NCI-H748 (cell line): ENCODE data around the gene MYO15B.

Experiments
- DNase-seq: peaks from one replicate; lab custom pipeline; 2025; ENCODE audit not compliant: unreplicated experiment; lab: John Stamatoyannopoulos, UW

Gene MYO15B

DNA sequence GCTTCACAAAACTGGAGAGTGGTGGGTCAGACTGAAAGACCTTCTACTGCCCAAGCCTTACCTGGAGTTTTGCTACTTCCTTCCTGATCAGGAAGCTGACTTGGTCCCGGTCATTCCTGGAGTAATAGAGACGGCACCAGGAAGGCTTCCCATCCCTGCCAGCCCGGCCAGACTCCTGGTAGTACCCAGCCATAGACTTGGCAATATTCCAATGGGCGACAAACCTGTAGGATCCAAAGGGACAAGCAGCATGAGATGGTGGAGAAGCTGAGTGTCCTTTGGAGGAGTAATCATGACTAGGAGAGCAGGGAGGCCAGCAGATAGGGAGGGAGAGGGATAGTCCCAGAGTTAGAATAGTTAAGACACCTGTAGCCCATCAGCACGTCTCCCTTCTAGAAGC is 70.6 kb downstream of the MYO15B start:
- DNase-seq, result no peak

DNA sequence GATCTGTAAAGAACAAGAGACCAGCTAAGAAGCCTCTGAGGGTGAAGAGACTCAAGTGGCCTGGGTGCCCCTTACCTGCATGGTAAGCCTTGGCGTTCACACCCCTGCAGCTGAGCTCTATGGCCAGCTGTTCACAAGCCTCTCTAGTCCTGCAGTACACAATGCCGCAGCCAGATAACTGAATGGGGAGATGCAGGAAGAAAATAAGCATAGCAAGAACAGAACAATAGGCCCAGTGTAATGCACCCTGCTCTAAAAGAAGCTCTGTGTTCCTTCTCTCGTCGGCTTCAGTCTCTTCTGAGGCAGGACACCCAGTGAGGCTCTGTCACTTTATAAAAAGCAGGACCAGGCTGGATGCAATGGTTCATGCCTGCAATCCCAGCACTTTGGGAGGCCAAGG is 73.9 kb downstream of the MYO15B start:
- no peak for DNase-seq

DNA sequence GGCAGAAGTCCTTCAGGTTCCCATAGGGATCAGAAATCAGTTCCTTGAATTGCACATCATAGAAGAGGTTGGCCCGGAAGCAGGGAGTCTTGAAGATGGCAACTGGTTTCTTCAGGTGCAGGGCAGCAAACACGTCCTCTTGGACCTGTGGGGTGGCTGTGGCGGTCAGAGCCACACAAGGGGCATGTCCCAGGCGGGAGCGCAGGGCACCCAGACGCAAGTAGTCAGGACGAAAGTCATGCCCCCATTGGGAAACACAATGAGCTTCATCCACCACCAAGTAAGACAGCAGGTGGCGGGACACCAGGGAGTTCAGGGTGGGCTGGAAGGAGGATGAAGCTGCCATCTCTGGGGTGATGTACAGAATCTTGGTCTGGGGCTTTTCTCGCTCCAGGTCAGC is 74.9 kb downstream of the MYO15B start:
- DNase-seq, result no peak

DNA sequence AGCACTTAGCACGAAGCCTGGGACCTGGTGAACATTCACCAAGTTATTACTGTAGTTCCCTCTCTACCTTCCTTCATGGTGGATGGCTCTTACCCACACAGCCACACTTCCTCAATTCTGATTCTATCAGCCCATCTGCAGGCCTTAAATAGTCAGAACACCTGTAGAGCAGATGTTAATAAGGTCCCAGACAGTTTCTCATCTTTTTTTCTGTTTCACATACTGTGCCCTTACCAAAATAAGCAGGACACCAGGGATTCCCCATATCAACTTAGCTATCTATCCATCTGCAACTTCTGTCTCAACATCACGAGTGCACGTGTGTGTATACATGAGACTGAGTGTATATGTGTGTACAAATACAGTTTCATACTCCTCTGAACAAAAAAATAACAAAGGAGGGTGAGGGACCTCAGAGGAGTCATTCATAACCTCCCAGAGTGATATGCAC is 76.5 kb downstream of the MYO15B start:
- DNase-seq, result no peak

DNA sequence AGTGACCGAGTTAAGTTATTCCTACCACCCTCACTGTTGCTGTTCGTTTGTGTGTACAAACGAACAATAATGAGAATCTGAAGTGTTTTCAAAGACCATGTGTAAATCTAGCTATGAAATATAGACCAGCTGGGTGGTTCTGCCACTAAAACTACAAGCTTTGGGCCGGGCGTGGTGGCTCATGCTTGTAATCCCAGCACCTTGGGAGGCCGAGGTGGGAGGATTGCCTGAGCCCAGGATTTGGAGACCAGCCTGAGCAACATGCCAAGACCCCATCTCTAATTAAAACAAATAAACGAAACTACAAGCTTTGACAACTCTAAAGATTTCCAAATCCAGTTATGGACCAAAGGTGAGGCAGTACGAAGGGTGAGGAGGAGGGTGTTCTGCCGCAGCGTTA is 78.4 kb downstream of the MYO15B start:
- DNase-seq, result no peak

DNA sequence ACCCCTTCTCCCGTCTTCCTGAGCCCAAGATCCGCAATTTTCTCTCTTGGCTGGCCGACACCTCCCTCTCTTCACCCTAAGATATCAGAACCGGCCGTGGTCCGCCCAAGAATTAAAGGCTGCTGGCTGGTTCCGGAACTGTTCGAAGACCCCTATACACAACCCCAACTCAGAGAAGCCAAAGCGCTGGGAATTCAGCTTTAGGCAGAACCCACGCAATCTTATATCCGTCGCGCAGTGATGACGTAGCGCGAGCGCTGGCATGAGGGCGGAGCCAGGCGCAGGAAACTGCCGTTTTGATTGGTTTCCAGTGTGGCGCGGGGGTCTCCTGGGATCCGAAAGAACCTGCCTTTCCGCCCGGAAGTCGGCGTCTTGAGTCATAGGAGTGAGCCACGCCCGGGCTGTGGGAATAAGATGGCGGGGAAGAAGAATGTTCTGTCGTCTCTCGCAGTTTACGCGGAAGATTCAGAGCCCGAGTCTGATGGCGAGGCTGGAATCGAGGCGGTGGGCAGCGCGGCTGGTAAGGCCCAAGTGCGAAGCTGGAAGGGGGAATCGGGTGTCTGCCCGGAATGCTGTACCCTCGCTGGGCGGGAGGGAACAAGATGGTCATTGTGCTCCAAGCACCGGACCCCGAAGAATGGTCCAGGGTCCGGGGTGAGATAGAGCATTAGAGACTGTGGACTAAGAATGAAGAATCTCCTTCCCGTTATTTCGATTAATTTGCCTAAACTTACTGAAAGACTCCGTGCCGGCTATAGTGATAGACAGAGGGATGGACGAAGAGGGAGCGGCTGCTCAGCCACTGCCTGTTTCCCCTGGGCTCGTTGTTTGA is 79.6 kb downstream of the MYO15B start, which contains the start of the genes RECQL5 and SAP30BP:
Gene RECQL5 (minus strand): TSS at position 196 of the 832 bp plus-strand sequence. CDS start 597 bp downstream, outside the sequence.
Gene SAP30BP (plus strand): TSS at position 380 of the 832 bp plus-strand sequence. CDS start 35 bp downstream, at position 415.
- DNase-seq, result peak; percentile 96

DNA sequence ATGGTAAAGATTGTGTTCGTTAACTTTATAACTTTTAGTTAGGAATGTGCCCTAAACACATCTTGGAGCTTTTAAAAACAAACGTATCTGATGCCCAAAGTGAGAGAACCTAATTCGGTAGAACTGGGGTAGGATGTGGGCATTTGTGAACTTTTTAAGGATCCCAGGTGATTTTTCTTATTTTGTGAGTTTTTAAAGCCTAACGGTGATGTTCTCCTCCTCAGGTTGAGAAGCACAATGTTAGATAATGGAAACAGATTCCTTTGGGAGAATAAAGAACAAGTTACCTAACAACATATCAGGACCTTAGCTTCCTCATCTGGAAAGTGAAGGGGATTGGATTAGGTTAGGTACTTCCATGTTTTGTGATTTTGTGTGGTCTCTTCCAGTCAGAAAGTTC is 80.2 kb downstream of the MYO15B start:
- no peak for DNase-seq

DNA sequence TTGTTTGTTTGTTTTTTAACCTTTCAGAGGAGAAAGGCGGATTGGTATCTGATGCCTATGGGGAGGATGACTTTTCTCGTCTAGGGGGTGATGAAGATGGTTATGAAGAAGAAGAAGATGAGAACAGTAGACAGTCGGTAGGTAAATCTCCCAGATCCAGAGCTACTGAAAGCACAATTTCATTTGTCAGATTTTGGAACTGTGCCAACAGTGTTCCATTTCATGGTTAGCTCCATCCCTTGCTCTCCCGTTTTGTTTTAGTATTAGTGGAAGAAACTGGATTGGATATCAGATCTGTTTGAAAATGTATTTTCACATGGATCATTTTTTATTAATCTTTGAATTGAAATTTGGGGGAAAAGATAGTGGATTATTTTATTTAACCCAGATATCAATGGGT is 80.9 kb downstream of the MYO15B start:
- DNase-seq, result no peak

DNA sequence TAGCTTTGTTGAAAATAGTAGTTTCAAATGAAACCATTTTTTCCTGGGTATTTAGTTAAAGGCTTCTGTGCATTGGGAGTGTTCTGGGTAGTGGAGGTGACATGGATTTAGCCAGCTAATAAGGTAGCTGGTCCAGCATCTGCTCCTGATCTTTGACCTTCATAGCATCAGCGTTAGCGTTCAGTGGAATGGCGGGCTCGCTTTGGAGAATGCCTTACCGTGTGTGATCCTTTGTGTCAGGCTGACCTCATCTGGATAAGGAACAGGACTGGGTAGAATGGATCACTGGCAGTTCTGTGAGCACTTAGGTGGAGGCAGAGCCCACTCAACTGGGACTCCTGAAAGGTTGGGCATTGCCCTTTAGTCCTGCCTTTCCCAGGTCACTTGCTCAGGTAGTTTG is 83.3 kb downstream of the MYO15B start:
- DNase-seq, result no peak

DNA sequence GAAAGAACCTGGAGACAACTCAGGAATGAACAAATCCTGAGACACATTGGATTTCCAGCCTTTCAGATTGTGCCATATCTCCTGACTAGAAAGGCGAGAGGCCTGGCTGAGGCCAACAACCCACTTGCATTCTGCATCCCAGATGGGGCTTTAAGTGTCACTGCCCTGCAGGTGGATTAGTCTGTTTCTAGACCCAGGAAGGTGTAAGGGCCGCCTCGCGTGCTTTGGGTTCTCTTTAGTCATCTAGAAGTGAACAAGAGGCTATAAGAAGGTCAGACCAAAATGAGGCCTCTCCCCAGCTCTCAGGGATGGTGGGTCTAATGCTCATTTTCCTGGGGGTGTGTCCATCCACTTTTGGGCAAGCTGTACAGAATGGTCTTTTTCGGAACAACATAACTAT is 84.4 kb downstream of the MYO15B start:
- DNase-seq, result no peak

DNA sequence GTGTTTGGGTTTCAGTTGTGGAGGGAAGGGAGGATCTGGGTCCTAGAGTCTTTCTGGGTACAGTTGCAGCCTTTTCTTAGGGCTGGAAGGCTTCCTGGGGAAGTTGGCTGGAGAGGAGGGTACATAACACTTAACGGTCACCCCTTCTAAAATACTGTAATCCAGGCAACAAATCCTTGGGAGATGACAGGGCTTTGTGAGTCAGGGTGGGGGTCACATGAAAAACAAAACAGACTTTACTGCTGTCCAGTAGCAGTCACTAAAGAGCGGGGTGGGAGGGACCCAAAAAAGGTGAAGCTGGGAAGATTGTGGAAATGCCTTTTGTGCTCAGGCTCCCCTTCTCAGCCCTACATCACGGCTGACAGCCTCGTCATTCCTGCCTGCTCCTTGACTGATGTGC is 85.9 kb downstream of the MYO15B start:
- no peak for DNase-seq
